Activated T-cell treated with anti-CD3 and anti-CD28 coated beads, Interleukin-2, amount 50 U/mL, for 48 hours (primary cell): ENCODE measurements around the gene NUCB2.
A peak's percentile ranks its signal among the peaks of the same experiment; 100 is the strongest.

Experiments
- DNase-seq, 2 experiments: peaks; one replicate each; pipeline ENCODE4 v3.0.0-alpha.2; 2020

NUCB2 gene

GRCh38 chr11:17343257-17343656, 66.7 kb downstream of the NUCB2 start:
- no peak for DNase-seq

GRCh38 chr11:17343907-17344306, 67.4 kb downstream of the NUCB2 start:
- DNase-seq, result peak; percentile 36 to 44

- DNase-seq, result no peak
These were observed 71.1 kb downstream of the NUCB2 start for GRCh38 chr11:17347676-17348075.

DNA sequence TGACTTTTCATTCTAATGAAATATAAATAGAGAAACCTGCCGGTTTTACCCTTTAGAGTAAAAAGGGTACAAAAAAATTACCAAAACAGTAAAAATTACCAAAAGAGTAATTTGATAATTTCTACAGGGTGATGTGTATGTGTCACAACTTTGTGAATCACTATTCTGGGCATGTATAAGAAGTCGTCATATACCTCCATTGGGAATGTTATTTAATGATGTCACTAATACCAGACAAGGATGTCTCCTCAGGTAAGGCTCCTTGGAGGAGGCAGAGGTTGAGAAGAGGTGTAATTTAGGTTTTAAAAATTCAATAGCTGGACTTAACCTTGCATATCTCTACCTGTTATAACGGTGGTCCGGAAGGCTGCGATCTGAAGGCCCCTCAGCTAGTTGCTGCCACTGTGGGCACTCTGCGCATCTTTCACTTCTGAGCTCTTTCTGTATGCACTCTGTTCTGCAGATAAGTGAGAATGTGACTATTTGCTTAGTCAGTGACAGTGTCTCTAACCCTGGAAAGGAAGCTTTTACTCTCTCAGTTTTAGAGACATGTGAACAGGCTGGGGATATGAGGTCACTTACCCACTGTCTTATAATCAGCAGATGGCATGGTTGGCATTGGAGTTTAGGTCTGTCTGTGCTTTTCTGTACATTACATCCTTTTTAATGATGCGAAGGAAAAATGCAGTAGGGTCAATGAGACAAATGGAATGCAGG, 74.1 kb downstream of the NUCB2 start:
- peak in 1 of 2 experiments; percentile 35 for DNase-seq

- no peak for DNase-seq
These were observed 74.6 kb downstream of the NUCB2 start for GRCh38 chr11:17351172-17351509.

GRCh38 chr11:17351510-17352176, 75.1 kb downstream of the NUCB2 start, which contains the start of gene NCR3LG1:
TSS of gene NCR3LG1 (plus strand) at chr11:17351800. CDS start at chr11:17351970, 170 bp downstream.
- DNase-seq, result peak; percentile 63 to 69

DNA sequence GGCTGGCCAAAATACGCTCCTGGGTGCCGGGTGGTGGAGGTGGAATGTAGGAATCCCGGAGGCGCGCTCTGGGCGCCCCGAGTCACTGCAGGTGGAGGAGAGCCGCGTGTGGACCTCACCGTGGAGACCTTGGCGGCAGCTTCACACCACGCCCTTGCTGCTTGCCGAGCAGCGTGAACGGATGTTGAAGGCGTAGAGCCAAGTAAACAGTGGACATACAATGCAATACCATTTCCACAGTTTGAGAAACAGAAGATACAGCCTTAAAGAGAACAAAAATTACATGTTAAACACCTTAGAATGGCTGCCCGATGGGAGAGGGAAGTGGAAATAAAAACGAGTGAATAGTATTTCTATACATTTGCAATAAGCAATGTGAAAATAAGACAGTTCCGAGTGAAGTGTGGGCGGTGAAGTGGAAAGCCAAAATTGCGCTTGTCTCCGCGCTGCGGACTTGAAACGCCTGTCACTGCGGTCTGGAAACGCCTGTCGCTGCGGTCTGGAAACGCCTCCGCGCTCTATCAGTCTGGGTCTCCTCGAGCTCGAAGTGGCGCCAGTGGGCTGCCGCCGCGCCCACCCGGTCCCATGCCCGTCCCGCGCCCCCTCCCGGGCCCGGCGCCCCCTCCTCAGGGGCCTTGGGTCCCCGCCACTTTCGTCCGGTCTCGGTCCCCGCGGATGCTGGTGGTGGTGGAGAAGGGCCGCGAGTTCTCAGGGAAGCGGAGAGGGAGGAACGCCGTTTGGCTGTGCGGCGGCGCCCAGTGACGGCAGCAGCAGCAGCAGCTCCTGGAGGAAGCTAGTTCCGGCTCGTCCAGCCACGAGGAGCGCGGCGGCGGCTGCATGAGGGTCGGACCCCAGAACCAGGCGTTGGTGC, 76.6 kb downstream of the NUCB2 start:
- DNase-seq, result peak; percentile 78 to 81

GRCh38 chr11:17353821-17354600, 77.5 kb downstream of the NUCB2 start:
- no peak for DNase-seq

DNA sequence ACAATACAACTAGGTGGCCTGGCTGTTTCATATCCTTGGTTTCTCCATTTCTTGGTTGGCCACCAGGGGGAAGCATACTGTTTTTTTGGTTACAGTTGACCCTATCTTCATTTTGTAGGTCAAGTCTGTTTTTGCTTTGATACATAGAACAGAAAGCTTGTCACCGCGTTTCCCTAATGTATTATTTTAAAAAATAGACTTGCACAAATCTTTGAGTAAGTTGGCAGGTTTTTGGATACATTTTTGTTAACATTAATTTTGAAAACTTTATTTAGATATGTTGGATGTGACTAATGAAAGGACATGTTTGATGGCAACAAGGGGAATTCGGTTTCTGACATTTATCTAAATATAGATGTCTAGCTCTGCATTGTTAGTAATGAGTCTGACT, 78.1 kb downstream of the NUCB2 start:
- DNase-seq, result peak; percentile 63 to 73

DNA sequence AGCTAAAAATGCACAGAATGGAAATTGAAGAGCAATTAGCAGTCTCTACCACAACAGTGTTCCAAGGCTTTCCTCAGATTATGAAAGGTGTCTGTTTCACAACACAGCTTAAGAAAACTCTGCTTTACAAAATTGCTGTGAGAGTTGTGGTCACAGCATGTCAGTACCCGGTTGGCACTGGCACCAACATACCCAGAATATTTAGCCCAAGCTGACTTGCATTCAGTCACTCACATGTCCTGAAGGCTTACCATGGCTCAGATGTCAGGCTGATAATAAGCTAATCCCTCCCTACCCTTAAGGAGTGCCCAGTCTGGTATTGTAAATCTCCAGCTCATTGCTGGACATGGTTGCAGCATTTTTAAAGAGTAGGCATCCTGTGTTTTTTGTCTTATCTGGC, 90.0 kb downstream of the NUCB2 start:
- DNase-seq, result no peak

DNA sequence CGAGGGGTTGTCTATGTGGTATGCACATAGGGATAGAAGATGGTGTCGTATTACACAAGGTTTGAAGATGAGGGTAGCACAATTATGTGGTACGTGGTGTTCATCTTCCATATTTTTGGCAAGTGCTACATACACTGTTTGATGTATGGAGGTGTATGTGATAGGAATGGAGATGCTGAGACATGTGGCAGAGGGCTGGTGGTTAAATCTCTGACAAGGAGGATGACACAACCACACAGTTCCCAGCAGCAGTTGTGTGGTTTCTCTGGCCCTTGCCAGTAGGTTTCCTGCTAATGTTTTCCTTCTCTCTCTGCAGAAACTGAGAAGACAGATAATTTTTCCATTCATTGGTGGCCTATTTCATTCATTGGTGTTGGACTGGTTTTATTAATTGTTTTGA, 92.0 kb downstream of the NUCB2 start:
- DNase-seq, result no peak

GRCh38 chr11:17369094-17369493, 92.6 kb downstream of the NUCB2 start:
- DNase-seq, result no peak

- no peak for DNase-seq
These were observed 93.2 kb downstream of the NUCB2 start for GRCh38 chr11:17369684-17370243.

DNA sequence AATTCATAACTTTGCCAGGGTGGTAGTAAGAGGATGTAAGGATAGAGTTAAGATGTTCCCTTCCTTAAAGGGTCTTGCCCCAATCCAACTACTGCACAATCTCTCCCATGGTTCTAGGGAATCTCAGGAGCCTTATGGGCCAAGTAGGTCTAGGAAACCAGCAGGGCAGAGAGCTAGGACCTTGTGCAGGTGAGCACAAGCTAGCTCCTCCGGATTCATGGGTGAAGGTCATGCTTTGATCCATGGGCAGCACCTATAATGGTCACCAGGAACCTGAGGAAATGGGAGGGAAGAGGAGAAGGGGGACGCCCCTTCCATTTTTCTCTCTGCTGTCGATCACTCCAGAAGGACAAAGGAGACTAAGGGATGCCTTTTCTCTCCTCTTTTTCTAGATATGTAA, 95.1 kb downstream of the NUCB2 start:
- DNase-seq, result no peak

DNA sequence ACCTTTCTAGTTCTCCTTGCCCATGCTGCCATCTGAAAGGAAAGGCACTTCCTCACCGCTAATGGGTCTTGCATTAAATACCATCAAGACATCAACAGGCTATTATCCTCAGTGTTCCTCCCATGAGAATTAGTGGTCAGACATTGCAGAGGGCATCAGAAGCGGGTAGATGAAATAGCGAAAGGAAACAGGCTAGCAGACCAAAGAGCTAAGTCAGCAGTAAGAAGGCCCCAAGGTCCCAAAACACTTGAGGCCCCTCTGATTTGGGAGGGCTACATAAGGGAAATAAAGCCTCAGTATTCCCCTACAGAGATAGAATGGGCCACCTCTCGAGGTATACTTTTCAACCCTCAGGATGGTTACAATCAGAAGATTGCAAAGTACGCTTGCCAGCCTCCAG, 99.0 kb downstream of the NUCB2 start:
- DNase-seq, result no peak

- no peak for DNase-seq
These were observed 100.0 kb downstream of the NUCB2 start for GRCh38 chr11:17376493-17376892.

DNA sequence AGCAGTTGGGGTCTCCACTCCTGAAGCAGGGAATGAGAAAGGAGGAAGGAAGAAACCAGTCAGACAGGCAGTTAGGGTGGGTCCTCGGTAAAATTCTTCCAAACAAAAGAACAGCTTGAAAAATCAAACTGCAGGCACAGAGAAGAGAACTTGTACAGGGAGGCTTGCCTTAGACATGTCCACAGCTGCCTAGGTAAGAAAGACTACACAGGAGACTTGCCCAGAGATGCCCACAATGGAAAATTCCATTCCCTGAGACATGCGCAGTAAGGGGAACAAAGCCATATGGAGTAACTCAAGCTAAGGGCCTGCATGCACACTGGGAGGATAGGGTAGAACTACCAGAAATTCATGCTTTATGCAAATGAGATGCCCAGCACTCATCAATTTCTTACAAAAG, 102.1 kb downstream of the NUCB2 start:
- DNase-seq, result no peak

DNA sequence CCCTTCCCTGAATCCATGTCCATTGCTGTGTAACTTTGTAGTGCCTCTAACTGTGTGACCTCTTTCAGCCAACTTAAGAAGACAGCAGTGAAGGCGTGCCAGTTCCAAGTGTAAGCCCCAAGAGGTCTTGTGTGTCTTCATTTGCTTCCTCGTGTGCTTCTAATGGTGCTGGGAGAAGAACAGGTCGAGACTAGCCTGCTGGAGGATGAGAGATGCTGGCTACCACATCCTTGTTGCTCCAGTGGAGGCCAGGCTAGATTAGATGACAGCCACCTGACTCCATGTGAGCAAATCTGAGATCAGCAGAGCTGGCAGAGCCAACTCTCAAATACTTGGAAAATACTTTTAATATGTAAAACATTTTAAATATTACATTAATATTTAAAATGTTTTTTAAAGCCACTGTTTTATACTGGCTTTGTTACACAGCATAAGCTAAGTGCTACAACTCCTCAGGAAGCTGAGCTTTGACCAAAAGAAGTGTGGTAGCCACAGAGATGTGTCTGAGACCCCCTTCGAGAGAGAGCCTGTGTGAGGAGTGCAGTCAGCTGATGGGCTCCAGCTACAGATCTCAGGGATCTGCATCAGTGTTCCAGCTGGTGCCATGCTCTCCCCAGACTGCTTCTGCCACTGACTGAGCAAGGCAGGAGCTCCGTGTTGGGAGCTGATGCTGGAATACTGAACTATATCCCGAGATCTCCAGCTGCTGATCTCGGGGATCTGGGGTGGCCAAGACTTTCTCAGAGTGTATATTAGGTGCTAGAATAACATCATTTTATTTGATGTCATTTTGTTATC, 103.0 kb downstream of the NUCB2 start:
- DNase-seq, result no peak

GRCh38 chr11:17381156-17381555, 104.6 kb downstream of the NUCB2 start:
- no peak for DNase-seq
